ENCODE results near the gene PHACTR1.
"Not testable (repeated sequence)": the region's sequence is repeated elsewhere in the genome, so short reads cannot be mapped to it uniquely, and the experiment has no call there.

PHACTR1 gene

DNA sequence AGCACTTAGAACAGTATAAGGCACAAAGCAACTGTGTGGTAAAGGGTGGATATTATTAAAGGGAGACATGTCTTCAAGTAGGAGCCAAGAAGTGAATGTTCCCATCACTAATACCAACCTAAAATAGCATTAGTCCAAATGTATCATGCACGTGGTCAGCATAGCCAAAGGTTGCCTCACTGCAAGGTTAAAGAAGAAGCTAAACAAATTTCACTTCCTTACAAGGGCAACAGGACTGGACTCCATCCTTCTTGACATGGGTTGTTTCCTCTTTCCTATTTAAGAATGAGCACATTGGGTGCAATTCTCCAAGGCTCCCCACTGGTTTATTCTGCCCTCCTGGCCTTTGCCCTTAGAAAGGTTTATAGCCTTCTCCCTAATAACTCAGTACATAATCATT lies 186.7 kb downstream of the PHACTR1 start:
- DNase-seq (ENCODE audit: low spot score): no peak

DNA sequence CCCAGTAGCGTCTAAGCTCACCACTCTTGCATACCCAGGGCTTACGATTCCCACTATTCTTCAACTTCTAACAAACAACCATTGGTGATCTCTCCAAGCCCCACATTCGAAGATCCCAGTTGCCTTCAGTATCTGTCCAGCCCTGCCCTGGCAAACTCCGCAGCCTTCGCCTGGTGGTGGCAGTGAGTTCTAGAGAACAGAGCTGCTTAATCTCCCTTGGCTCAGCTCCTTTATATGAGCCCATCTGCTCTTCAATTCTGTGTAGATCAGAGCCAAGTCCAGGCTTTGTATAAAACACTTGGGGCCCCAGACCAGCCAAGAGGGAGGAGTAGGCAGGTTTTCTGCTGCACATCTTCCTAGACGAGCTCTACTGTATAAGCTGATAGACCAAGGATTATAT lies 193.3 kb downstream of the PHACTR1 start:
- peak; percentile 76 for DNase-seq (ENCODE audit: low spot score)

DNA sequence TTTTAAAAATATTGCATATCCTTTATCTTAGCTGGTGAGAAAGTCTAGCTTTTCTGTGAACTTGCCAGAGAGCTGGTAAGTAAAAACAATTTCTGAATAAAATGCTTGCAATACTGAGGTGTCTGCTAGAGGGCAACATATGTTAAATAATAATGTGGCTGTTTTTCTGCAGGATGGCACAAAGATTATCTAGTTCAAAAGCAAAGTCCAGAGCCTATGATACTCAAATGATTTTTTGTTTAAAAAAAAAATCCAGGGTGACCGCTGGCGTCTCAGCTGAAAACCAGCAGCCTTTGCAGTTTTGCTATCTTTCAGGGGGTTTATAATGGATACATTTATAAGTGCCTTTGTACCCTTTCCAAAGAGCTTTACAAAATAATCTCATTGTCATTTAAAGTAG lies 194.9 kb downstream of the PHACTR1 start:
- DNase-seq (ENCODE audit: low spot score): peak; percentile 36

DNA sequence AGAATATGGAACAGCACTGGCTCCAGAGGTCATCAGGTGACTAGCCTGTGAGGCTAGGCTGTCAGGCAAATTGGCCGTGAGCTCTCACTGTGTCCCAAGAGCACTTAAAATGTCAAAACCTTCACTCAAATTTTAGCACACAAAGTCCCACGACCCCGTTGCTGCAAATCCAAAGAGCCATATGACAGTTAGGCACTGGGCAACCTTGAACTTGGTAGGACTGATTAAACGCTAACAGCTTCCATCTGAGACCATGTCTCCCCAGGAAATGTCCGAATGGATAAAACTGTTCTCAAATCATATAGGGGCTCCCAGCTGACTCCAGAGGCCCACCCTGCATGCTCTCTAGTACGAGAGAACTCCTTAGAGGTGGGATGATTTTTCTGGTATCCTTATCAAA lies 196.6 kb downstream of the PHACTR1 start:
- DNase-seq (ENCODE audit: low spot score): no peak

DNA sequence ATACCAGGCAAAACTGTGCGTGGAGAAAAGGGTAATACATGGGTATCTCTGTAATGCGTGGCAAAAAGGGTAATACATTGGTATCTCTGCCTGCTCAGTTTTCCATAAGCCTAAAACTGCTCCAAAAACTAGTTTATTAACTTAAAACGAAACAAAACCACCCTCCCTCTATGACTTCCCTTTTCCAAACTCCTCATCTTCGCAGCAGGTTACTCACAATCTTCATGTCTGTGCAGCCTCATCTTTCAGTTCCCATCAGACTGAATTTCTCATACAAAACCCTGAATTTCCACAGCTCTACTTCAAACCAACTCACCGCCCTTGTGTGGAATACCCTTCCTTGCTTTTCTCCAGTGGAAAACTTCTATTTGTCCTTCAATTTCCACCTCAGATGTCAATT lies 199.4 kb downstream of the PHACTR1 start:
- no peak for DNase-seq (ENCODE audit: low spot score)

DNA sequence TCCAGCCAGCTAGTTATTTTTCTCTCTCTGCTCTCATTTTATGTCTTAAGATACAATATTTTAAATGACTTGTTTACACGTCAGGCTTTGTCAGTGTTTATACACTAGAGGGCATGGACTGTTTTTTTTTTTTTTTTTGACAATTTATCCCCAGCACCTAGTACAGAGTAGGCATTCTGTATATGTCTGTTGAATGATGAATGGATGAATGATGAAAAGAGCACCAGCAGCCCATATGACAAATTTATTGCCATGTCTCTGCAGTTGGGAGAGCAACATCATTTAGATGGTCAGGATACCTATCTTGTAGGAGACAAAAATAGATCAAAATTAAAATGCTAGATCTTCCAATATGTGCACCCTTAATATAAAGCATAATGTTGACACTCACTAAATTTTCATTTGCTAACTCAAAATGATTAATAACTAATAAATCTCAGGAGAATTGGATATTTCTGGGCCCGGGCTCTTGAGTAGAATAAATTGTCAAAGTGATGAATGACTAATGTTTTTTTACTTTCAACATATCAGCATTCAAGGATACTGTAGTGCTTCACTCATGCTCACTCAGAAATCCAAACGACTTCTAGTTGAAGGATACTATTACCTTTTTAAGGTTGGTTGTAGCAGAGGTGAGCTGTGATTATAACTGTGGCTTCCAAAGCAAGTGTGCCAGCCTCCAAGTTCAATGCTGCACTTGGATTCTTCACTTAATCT lies 200.0 kb downstream of the PHACTR1 start:
- no peak for DNase-seq (ENCODE audit: low spot score)

DNA sequence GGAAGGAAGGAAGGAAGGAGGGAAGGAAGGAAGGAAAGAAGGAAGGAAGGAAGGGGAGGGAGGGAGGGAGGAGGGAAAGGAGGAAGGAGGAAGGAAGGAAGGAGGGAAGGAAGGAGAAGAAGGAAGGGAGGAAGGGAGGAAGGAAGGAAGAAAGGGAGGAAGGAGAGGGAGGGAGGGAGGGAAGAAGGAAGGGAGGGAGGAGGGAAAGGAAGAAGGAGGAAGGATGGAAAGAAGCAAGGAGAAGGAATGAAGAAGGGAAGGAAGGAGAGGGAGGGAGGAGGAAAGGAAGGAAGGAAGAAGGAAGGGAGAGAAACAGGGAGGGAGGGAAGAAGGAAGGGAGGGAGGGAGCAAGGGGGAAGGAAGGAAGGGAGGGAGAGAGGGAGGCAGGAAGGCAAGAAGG lies 204.9 kb downstream of the PHACTR1 start:
- no peak for DNase-seq (ENCODE audit: low spot score)

DNA sequence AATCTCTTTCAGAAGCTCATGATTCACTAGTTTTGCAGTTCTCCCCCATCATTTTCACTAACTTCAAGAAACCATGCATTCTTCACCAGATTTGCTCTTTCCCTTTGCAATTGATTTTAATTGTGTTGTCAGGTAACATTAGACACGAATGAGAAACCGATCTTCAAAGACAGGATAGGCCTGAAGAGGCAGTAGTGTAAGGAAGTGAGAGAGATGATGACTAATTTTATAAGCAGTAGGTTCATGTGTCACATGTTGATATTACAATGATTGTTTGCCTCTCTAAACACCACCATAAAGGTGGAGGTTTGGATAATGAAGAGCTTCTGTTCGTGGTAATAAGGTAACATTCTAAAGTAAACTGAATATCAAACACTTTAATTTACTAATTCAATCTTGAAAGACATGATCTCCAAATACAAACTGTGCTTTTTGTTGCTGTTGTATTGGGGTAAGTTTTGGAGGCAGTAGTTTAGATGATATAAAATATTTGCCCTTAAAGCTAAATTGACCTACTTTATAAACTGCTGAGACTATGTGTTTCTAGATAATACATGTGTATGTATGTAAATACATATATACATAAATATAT lies 207.2 kb downstream of the PHACTR1 start:
- no peak for DNase-seq (ENCODE audit: low spot score)

DNA sequence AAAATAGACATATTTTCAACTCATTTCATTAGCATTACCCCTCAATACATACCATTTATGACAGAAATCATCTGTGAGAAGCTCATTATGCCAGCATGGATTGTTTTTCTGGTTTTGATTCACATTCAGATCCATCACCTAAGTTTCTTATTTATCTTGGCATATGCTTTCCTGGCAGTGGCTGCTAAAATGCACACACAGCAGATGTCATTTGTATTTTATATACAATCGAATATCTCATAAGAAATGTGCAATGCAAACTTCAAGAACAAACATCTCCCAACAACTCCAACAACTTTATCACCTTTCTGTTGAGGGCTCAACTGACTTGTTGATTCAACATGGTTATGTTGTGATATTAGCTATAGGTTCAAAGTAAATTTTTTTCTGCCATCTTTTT lies 208.3 kb downstream of the PHACTR1 start:
- DNase-seq (ENCODE audit: low spot score): no peak

DNA sequence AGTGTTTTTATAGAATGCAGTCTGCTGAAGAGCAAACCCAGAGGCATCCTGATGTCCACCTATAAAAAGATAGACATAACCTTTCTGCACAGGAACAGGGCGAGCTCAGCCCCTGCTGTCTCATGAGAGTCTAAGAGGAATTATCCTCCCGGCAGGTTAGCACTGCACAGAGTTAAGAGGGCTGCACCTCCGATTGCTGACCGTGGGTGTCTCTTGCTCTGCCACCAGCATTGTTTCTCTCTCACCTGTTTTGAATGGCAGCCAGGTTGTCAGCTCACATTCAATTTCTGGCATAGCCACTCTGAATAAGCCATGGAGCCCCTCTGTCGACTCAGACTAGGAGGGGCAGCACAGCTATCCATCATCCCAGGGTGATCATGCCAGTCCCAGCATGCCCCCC lies 211.2 kb downstream of the PHACTR1 start:
- no peak for DNase-seq (ENCODE audit: low spot score)

DNA sequence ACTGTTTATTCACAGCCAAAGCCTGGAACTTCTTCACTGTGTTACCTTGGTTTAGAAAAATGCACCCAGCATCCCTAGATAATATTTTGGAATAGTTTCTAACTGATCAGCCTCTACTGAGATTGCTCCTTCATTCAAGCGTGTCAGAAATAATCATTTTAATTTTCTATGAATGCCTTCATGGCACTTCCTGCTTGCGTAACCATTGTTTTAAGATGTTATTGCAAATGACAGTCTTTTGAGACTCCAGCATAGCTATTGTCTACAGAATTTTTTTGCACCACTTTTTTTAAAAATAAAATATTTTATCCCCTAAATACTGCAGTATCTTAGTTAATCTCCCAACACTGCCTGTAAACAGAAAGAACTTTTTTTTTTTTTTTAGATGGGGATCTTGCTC lies 213.1 kb downstream of the PHACTR1 start:
- no peak for DNase-seq (ENCODE audit: low spot score)

DNA sequence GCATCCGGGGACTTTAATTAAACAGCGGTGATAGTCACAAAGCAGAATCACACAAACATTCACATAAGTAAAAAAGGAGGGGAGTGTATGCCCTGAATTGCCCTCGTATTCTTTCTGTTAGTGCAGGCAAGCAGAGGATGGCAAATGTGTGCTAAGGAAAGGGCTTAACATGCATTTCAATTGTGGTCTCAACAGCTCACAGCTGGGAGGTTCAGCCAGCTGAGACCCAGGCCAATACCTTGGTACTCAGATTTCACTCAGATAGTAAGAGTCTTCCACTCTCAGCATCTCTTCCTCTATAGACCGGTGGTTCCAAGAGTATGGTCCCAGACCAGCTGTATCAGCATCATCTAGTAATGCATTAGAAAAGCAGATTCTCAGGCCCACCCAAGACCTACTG lies 215.1 kb downstream of the PHACTR1 start:
- no peak for DNase-seq (ENCODE audit: low spot score)

DNA sequence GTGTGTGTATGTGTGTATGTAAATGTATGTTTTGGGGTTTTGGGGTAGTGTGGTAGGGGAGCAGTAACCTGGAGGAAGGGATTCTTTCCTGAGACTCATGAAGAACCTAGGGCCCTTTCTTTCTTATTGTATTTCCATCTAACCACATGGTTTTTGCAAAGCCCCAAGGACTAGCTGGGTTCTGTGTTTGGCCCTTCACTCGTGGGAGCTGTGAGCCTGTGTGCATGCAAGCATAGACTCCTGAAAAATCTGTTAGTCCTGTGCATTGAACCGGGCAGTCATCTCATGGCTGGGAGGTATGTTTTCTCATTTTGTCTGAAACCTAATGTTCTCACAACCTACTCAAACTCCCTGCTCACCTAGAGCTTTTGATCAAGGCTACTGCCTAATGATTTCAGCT lies 219.1 kb downstream of the PHACTR1 start:
- DNase-seq (ENCODE audit: low spot score): no peak

DNA sequence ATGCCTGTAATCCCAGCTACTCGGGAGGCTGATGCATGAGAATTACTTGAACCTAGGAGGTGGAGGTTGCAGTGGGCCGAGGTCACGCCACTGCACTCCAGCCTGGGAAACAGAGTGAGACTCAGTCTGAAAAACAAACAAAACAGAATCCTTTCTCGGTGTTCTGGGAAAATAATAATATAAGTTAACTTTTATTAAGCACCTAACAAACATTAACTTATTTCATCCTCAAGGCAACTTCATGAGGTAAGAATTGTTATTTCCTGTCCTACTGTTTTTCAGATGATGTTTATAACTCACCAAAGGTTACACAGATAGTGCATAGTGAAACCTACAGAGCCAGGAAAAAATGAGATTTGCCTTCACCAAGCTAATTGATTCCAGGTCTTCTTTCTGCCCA lies 221.4 kb downstream of the PHACTR1 start:
- DNase-seq (ENCODE audit: low spot score): no peak

DNA sequence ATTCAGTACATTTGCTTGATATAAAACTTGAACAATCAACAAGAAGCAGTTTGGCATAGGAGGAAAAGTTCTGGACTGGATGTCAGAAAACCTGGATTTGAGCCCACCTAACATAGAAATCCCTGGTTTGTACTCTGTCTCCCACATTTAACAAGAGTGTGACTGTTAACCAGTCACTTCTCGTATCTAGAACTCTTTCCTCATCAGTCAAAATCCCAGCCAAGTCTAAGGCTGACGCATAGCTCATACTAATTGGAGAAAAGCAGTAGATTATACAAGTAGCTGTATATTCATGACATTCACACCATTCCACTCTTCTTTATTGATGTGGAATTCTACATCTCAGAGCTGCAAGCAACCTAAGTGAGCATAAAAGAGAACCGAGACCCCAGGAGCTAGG lies 222.7 kb downstream of the PHACTR1 start:
- no peak for DNase-seq (ENCODE audit: low spot score)

DNA sequence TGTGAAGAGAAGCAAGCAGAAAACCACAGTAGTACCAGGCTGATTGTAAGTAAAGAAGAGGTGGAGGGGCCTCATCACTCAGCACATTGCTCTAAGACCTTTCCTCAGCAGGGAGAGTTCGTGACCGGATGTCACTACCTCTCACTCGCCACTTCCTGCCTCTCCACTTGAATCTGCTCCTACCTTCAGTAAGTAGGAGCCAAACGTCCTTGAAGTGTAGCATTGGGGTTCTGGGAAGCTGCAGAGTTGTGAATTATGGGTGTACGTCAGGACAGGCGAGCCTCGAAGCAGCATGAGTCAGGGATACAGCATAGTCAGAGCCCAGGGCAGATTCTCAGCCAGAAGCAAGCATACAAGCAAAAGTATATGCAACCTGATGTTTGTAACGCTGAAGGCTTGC lies 224.9 kb downstream of the PHACTR1 start:
- DNase-seq (ENCODE audit: low spot score): no peak

DNA sequence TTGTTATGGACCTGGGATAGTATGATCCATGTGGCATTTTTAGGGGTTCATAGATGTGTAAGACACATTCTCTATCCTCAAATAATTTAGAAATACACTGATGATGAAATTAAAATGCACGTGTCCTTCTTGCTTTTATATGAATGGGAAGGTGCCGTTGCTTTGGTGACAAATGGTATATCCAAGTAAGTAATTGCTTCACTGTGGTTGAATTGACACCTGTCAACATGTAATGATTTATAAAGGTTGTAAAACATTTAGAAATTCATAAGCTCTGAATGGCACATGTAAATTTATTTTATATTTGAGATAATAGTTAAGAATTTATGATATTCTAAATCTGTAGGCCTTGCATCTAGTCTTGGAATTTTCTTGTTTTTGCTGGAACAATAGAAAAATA lies 227.0 kb downstream of the PHACTR1 start:
- no peak for DNase-seq (ENCODE audit: low spot score)

DNA sequence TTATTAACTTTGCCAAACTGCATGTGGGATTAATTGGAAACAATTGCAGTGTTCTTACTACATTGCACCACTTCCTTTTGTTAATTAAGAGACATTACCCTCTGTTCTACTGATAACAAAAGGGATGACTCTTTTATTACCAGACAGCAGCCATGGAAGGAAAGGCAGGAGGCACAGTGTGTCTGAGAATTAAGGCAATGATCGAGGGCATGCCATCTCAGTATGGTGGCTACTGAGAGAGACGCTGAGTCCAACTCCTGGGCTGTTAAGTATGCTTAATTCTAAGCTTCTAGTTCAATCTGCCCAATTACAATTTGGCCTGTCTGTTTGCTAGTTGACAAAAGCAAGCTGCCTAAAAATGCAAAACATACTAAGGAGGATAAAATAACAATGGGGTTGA lies 227.4 kb downstream of the PHACTR1 start:
- no peak for DNase-seq (ENCODE audit: low spot score)

DNA sequence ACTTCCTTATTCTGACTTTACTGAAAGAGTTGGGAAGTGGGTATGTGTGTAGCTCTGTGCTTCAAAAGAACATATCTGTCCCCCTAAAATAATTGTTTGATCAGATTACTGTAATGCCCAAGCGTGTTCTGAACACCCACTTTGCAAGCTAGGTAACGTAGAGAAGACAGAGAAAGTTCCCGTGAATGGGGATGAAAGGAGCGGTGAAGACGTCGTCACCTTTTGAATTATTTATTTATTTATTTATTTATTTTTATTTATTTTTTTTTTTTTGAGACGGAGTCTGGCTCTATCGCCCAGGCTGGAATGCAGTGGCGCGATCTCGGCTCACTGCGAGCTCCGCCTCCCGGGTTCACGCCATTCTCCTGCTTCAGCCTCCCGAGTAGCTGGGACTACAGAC lies 228.0 kb downstream of the PHACTR1 start:
- DNase-seq (ENCODE audit: low spot score): not testable (repeated sequence)

DNA sequence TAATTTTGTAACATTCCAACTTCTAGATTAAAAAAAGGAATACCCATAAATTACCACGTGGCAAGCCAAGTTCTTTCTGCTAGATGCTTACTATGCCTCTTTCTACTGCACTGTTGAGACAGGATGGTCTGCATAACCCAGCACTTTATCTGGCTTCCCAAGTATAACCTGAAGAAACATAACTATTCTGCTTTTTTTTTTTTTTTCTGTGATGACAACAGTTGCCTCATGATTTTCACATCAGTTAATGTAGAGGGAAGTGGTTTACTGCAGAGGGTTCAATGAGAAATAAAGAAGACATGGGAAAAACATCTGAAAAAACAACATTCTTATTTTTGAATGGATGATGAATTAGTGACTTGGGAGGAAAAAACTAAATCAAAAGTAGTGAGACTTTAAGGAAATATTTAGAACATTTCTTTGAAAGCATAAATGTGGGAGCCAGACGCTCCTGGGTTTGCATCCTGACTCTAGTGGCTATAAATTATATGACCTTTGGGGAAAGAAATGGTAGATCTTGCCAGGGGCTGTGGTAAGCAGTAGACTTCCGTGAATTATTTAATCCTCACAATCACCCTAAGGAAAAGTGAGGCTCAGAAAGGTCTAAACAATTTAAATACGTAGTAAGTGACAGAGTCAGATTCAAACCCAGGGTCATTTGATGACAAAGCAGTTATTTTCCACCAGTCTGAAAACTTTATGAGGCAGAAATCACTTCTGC lies 230.7 kb downstream of the PHACTR1 start:
- no peak for DNase-seq (ENCODE audit: low spot score)

DNA sequence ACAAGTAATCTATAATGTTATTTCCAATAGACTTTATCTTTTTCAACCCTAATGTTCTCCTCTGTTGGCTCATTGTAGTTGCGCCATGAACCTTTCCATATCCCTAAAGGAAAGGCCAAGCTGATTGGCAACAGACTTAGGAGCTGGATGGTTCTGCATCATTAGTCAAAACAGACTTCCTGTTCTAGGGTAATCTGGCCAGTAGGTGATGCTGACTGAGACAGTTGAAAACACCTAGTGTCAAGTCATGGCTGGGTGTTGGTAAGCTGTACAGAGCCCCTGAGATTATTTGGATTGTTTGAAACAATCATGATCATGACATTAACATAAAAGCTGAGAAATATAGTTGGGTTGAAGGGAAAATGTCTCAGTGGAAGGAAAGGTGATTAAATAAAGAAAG lies 231.4 kb downstream of the PHACTR1 start:
- no peak for DNase-seq (ENCODE audit: low spot score)

DNA sequence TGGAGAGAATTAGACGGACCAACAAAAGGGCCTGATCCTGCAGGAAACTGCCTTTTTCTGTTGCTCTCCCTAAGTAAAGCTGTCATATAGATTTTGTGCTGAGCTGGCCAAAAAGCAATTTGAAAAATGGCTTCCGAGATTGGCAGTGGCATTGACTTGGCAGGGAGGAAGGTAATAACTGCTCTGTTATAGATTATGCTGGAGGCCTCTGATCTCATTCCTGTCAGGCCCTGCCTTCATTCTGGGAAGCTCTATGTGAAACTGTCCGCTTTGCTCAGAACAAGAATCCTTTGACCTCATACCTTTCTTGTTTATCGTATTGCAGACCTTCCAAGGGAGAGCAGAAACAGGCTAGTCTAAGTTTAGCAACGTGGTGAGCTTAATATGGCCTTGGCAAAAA lies 234.4 kb downstream of the PHACTR1 start:
- no peak for DNase-seq (ENCODE audit: low spot score)

DNA sequence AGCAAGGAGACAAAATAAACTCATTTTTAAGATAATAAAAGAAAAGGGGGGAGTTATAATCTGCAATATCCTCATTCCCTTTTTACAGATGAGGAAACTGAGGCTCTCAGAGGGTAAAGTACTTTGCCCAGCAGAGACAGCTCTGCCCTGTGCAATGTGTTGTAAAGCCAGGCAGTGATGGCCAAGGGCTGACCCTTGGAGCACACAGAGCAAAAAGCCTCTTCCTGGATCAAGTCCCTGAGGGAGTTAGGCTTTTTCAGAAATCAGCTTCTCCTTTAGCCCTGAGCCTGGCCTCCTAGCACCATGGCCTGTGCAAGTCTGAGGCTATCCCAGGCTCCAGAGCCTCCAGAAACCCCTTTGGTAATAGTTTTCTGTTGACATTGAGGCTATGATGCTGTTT lies 234.8 kb downstream of the PHACTR1 start:
- DNase-seq (ENCODE audit: low spot score): no peak

DNA sequence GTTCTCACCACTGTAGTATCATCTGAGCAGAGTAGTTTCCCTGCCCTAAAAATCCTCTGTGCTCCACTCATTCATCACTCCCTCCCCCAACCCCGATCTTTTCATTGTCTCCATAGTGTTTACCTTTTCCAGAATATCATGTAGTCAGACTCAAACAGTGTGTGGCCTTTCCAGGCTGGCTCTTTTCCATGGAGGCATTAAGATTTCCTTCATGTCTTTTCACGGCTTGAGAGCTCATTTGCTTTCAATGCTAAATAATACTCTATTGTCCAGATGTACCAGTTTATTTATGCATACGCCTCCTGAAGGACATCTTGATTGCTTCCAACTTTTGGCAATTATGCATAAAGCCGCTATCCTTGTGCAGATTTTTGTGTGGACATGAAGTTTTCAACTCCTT lies 235.8 kb downstream of the PHACTR1 start:
- no peak for DNase-seq (ENCODE audit: low spot score)
